CD4-positive, alpha-beta memory T cell (primary cell): ENCODE results near the gene ZNF681. TPM values are rescaled to one million over a fixed set of nuclear protein-coding genes. Genes with fewer than 3 reads are reported as not detected.

Source experiments
- CTCF ChIA-PET: fragments of 350-600 bp; sonication (Branson Sonifier 250); formaldehyde crosslinking; loops from one replicate; lab custom pipeline; 2021; ENCODE audit warnings: inconsistent platforms; ENCODE audit not compliant: partially characterized antibody; lab: Charles Lee
- POLR2A ChIA-PET: fragments of 350-600 bp; sonication (Branson Sonifier 250); formaldehyde crosslinking; loops from one replicate; lab custom pipeline; 2021; ENCODE audit not compliant: partially characterized antibody; lab: Charles Lee
- DNase-seq, 5 donors: peaks; one replicate each; pipeline versions ENCODE4 v3.0.0 to v3.0.0-alpha.2; 2020 to 2022; ENCODE audit warnings: mixed read lengths in 1 of 5
- H3K27ac ChIP-seq: one replicate; pipeline ENCODE4 v1.7.0; 2013; ENCODE audit warnings: low read depth, low read length
- H3K27me3 ChIP-seq: 2 replicates; pipeline ENCODE4 v1.7.0; 2013; ENCODE audit warnings: mild to moderate bottlenecking, low read length, moderate library complexity; ENCODE audit not compliant: insufficient read depth
- H3K36me3 ChIP-seq: 2 replicates; pipeline ENCODE4 v1.7.0; 2013; ENCODE audit warnings: mild to moderate bottlenecking, low read length, moderate library complexity; ENCODE audit not compliant: insufficient read depth
- H3K4me1 ChIP-seq: 2 replicates; pipeline ENCODE4 v1.7.0; 2013; ENCODE audit warnings: mild to moderate bottlenecking, low read length, moderate library complexity; ENCODE audit not compliant: insufficient read depth
- H3K4me3 ChIP-seq, 2 donors: one replicate each; pipeline ENCODE4 v1.7.0; 2013; ENCODE audit warnings: low read length in 2 of 2, mild to moderate bottlenecking in 1 of 2
- H3K9me3 ChIP-seq, 2 donors: one replicate each; pipeline ENCODE4 v1.7.0; 2013; ENCODE audit warnings: low read length in 2 of 2, control low read depth in 1 of 2; ENCODE audit not compliant: control insufficient read depth in 1 of 2
- H3K27ac Mint-ChIP-seq, 7 donors: one replicate each; pipeline ENCODE4 v1.8.0; 2020 to 2021; ENCODE audit warnings: mixed read lengths in 7 of 7, mild to moderate bottlenecking in 6 of 7, inconsistent platforms in 3 of 7, moderate library complexity in 3 of 7
- H3K27me3 Mint-ChIP-seq, 2 donors: one replicate each; pipeline ENCODE4 v1.8.0; 2020 to 2021; ENCODE audit warnings: mixed read lengths in 2 of 2
- H3K36me3 Mint-ChIP-seq, 2 donors: one replicate each; pipeline ENCODE4 v1.8.0; 2020 to 2021; ENCODE audit warnings: mixed read lengths in 2 of 2, inconsistent platforms in 1 of 2, mild to moderate bottlenecking in 1 of 2
- H3K4me1 Mint-ChIP-seq, 4 donors: one replicate each; pipeline ENCODE4 v1.8.0; 2020 to 2021; ENCODE audit warnings: mixed read lengths in 4 of 4, mild to moderate bottlenecking in 1 of 4
- H3K4me3 Mint-ChIP-seq, 8 donors: one replicate each; pipeline ENCODE4 v1.8.0; 2020 to 2021; ENCODE audit warnings: mixed read lengths in 8 of 8, mild to moderate bottlenecking in 7 of 8, moderate library complexity in 6 of 8, inconsistent platforms in 3 of 8
- H3K9me3 Mint-ChIP-seq, 8 donors: one replicate each; pipeline ENCODE4 v1.8.0; 2020 to 2021; ENCODE audit warnings: mixed read lengths in 8 of 8, mild to moderate bottlenecking in 5 of 8, inconsistent platforms in 3 of 8, moderate library complexity in 1 of 8
- intact Hi-C: fragments of 100-400 bp; cut with micrococcal nuclease; formaldehyde crosslinking; loops from one replicate; pipeline ENCODE4 v1.15.1; 2023
- polyA plus RNA-seq, 2 donors: library from polyadenylated mRNA; unstranded; fragments of 300-500 nt; fragmentation: Illumina TruSeq; gene quantifications; one replicate each; pipeline ENCODE4 v1.2.3, GENCODE V29; 2021
- total RNA-seq, 2 experiments: library from RNA; stranded (reverse); gene quantifications; one replicate each; pipeline ENCODE4 v1.2.3, GENCODE V29; 2021

ZNF681 gene
- total and polyA plus RNA-seq, 4 experiments from 2014 or later = 1.1 to 8.3 (median 5.1) TPM

- H3K4me1 ChIP-seq = peaks cover 6% of the 10 kb centered on the region
- CTCF ChIA-PET = no interaction called here
- H3K4me3 ChIP-seq = no peak overlapping the region
- Mint-ChIP-seq H3K36me3 (peaks cover 30 to 33% of the 10 kb centered on the region in 2 donors), H3K4me1 (peaks cover 10 to 29% (median 12%) of the 10 kb centered on the region in 4 donors), H3K27ac (peak overlapping the region in 5 of 7 donors; percentile 4 to 72 (median 49)), H3K9me3 (peaks cover 0 to 1% (median 0%) of the 10 kb centered on the region in 8 donors), H3K4me3 (no peak overlapping the region), H3K27me3 (no peaks in the 10 kb centered on the region)
- H3K27me3 ChIP-seq = no peaks in the 10 kb centered on the region
- POLR2A ChIA-PET = no interaction called here
- no peaks in the 10 kb centered on the region for H3K9me3 ChIP-seq
- no peak overlapping the region for H3K27ac ChIP-seq
- intact Hi-C loops = no loop called here
- peaks cover 3% of the 10 kb centered on the region for H3K36me3 ChIP-seq
- DNase-seq = no peak
These were observed 18.0 kb upstream of the ZNF681 start for GRCh38 chr19:23776507-23777205.

GRCh38 chr19:23774524-23774971 lies 15.9 kb upstream of the ZNF681 start:
- ChIA-PET CTCF (no interaction called here), POLR2A (no interaction called here)
- H3K4me1 Mint-ChIP-seq = peaks cover 15 to 33% (median 19%) of the 10 kb centered on the region in 4 donors
- Histone ChIP-seq H3K36me3 (peaks cover 3% of the 10 kb centered on the region), H3K27ac (no peak overlapping the region), H3K27me3 (no peaks in the 10 kb centered on the region), H3K9me3 (no peaks in the 10 kb centered on the region), H3K4me1 (peaks cover 6% of the 10 kb centered on the region), H3K4me3 (no peak overlapping the region)
- H3K4me3 Mint-ChIP-seq = no peak overlapping the region
- H3K9me3 Mint-ChIP-seq = peaks cover 0 to 1% (median 0%) of the 10 kb centered on the region in 8 donors
- DNase-seq = no peak
- peak overlapping the region in 2 of 7 donors; percentile 2 to 10 for H3K27ac Mint-ChIP-seq
- peaks cover 26 to 32% of the 10 kb centered on the region in 2 donors for H3K36me3 Mint-ChIP-seq
- intact Hi-C loops = no loop called here
- no peaks in the 10 kb centered on the region for H3K27me3 Mint-ChIP-seq

- peaks cover 22 to 29% of the 10 kb centered on the region in 2 donors for H3K36me3 Mint-ChIP-seq
- ChIA-PET CTCF (no interaction called here), POLR2A (no interaction called here)
- peak overlapping the region in 1 of 7 donors; percentile 10 for H3K27ac Mint-ChIP-seq
- no peak overlapping the region for H3K4me3 Mint-ChIP-seq
- H3K27me3 ChIP-seq = no peaks in the 10 kb centered on the region
- no peaks in the 10 kb centered on the region for H3K9me3 ChIP-seq
- DNase-seq = no peak
- no peaks in the 10 kb centered on the region for H3K27me3 Mint-ChIP-seq
- H3K4me3 ChIP-seq = no peak overlapping the region
- peaks cover 3% of the 10 kb centered on the region for H3K36me3 ChIP-seq
- intact Hi-C loops = no loop called here
- H3K9me3 Mint-ChIP-seq = peaks cover 0 to 1% (median 0%) of the 10 kb centered on the region in 8 donors
- H3K27ac ChIP-seq = no peak overlapping the region
- peaks cover 15 to 33% (median 19%) of the 10 kb centered on the region in 4 donors for H3K4me1 Mint-ChIP-seq
- H3K4me1 ChIP-seq = peaks cover 6% of the 10 kb centered on the region
These were observed 15.4 kb upstream of the ZNF681 start for GRCh38 chr19:23774106-23774505.

- Mint-ChIP-seq H3K36me3 (peaks cover 13 to 23% of the 10 kb centered on the region in 2 donors), H3K9me3 (peaks cover 0 to 1% (median 0%) of the 10 kb centered on the region in 8 donors), H3K27ac (no peak overlapping the region), H3K4me3 (no peak overlapping the region), H3K4me1 (peaks cover 14 to 23% (median 16%) of the 10 kb centered on the region in 4 donors), H3K27me3 (no peaks in the 10 kb centered on the region)
- intact Hi-C loops = no loop called here
- ChIA-PET POLR2A (interaction anchor here (0.7 kb wide), 1 partner anchor 27 kb away, joined by 5 read pairs; no protein-coding TSS in a partner anchor), CTCF (no interaction called here)
- Histone ChIP-seq H3K36me3 (peaks cover 3% of the 10 kb centered on the region), H3K9me3 (no peaks in the 10 kb centered on the region), H3K27me3 (no peaks in the 10 kb centered on the region), H3K4me3 (no peak overlapping the region), H3K4me1 (peaks cover 5% of the 10 kb centered on the region), H3K27ac (no peak overlapping the region)
- no peak for DNase-seq
These were observed 14.0 kb upstream of the ZNF681 start for GRCh38 chr19:23772675-23773063.

GRCh38 chr19:23771761-23772674 lies 13.3 kb upstream of the ZNF681 start:
- H3K4me1 Mint-ChIP-seq = peaks cover 7 to 16% (median 12%) of the 10 kb centered on the region in 4 donors
- no peaks in the 10 kb centered on the region for H3K27me3 ChIP-seq
- no peak overlapping the region for H3K4me3 Mint-ChIP-seq
- no peak overlapping the region for H3K27ac ChIP-seq
- peaks cover 8 to 23% of the 10 kb centered on the region in 2 donors for H3K36me3 Mint-ChIP-seq
- intact Hi-C loops = no loop called here
- no peak for DNase-seq
- H3K36me3 ChIP-seq = peaks cover 3% of the 10 kb centered on the region
- peaks cover 0 to 1% (median 0%) of the 10 kb centered on the region in 8 donors for H3K9me3 Mint-ChIP-seq
- H3K9me3 ChIP-seq = no peaks in the 10 kb centered on the region
- H3K27ac Mint-ChIP-seq = peak overlapping the region in 1 of 7 donors; percentile 33
- POLR2A ChIA-PET = no interaction called here
- no peaks in the 10 kb centered on the region for H3K4me1 ChIP-seq
- CTCF ChIA-PET = no interaction called here
- no peak overlapping the region for H3K4me3 ChIP-seq
- H3K27me3 Mint-ChIP-seq = no peaks in the 10 kb centered on the region

GRCh38 chr19:23771316-23771715 lies 12.6 kb upstream of the ZNF681 start:
- intact Hi-C loops = no loop called here
- Histone ChIP-seq H3K27me3 (no peaks in the 10 kb centered on the region), H3K27ac (no peak overlapping the region), H3K9me3 (no peaks in the 10 kb centered on the region), H3K36me3 (peaks cover 3% of the 10 kb centered on the region), H3K4me3 (no peak overlapping the region), H3K4me1 (no peaks in the 10 kb centered on the region)
- H3K4me3 Mint-ChIP-seq = no peak overlapping the region
- DNase-seq = no peak
- H3K4me1 Mint-ChIP-seq = peaks cover 5 to 14% (median 11%) of the 10 kb centered on the region in 4 donors
- CTCF ChIA-PET = no interaction called here
- no peaks in the 10 kb centered on the region for H3K9me3 Mint-ChIP-seq
- no peak overlapping the region for H3K27ac Mint-ChIP-seq
- H3K27me3 Mint-ChIP-seq = no peaks in the 10 kb centered on the region
- POLR2A ChIA-PET = no interaction called here
- H3K36me3 Mint-ChIP-seq = peaks cover 6 to 21% of the 10 kb centered on the region in 2 donors

- Histone ChIP-seq H3K27ac (no peak overlapping the region), H3K4me1 (no peaks in the 10 kb centered on the region), H3K4me3 (no peak overlapping the region), H3K9me3 (no peaks in the 10 kb centered on the region), H3K27me3 (no peaks in the 10 kb centered on the region), H3K36me3 (peaks cover 3% of the 10 kb centered on the region)
- Mint-ChIP-seq H3K9me3 (peaks cover 0 to 2% (median 0%) of the 10 kb centered on the region in 8 donors), H3K4me3 (no peak overlapping the region), H3K27ac (no peak overlapping the region), H3K36me3 (peaks cover 8 to 21% of the 10 kb centered on the region in 2 donors), H3K4me1 (peaks cover 5 to 14% (median 11%) of the 10 kb centered on the region in 4 donors), H3K27me3 (no peaks in the 10 kb centered on the region)
- POLR2A ChIA-PET = no interaction called here
- intact Hi-C loops = no loop called here
- DNase-seq = no peak
- CTCF ChIA-PET = no interaction called here
These were observed 12.1 kb upstream of the ZNF681 start for GRCh38 chr19:23770672-23771250.
